Measurements from ENCODE around the gene DIP2A. TPM values are rescaled to one million over a fixed set of nuclear protein-coding genes. Genes with fewer than 3 reads are reported as not detected.

DIP2A gene
- total and polyA plus RNA-seq, 2 of the 13 experiments (the other 11 are each of a cell fraction or from before 2014, with no cell fraction given), result 18.5 to 37.6 TPM

DNA sequence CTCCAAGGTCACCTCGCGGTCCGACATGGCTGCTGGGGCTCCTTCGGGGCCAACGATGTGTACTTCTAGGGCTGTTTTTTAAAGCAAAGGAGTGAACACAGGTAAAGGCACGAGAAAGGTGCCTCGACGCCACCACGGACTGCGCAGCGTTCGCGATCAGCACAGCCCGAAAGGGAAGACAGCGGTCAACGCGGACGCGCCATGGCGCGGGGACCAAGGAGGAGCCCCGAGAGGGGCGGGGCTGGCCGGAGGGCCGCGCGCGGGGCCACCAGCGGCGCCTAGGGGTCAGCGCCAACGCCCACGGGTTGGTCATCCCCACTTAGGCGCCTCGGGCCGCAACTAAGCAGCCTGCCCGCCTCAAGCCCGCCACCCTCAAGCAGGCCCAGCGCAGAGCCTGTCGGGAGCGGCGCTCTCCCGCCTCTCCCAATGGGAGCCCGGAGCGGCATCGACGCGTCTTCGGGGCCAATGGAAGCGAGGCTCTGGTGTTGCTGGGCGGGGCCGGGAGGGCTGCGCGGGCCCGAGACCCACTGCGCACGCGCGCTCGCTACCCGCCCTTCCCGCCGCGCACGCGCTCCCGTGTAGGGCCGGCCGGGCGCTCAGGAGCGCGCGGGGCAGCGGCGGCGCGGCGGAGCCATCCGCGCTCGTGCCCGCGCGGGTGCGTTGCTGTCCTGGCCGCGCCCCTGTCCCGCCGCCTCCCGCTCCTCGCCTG, at the start of gene DIP2A (continued):
- TF ChIP-seq RBAK (CRISPR knock-in tag; IDR thresholded peaks at IDR 0.05) (no peak), SIX1 (CRISPR knock-in tag; IDR thresholded peaks at IDR 0.05; ENCODE audit: borderline replicate concordance) (0 out of 2 replicates have a peak, but pooled peaks have one; percentile 10), ZNF616 (CRISPR knock-in tag; IDR thresholded peaks at IDR 0.05; ENCODE audit: low read depth) (no peak), DNMT1 (CRISPR knock-in tag; IDR thresholded peaks at IDR 0.05) (no peak), POLR2A (IDR thresholded peaks at IDR 0.05; ENCODE audit: insufficient read depth in 1 of 2, low read depth in 2 of 2, low read length in 2 of 2) (peak; percentile 85), EZH2 (conservative IDR thresholded peaks at IDR 0.05; ENCODE audit: low read depth, low read length) (no peak), ERF (CRISPR knock-in tag; IDR thresholded peaks at IDR 0.05) (peak; percentile 78), ZSCAN21 (CRISPR knock-in tag; IDR thresholded peaks at IDR 0.05; ENCODE audit: borderline replicate concordance) (peak; percentile 54), KLF12 (CRISPR knock-in tag; IDR thresholded peaks at IDR 0.05; ENCODE audit: borderline replicate concordance) (peak; percentile 96), ZNF496 (CRISPR knock-in tag; IDR thresholded peaks at IDR 0.05; ENCODE audit: insufficient replicate concordance) (no peak), HDAC1 (CRISPR knock-in tag; IDR thresholded peaks at IDR 0.05) (peak; percentile 89), RARG (CRISPR knock-in tag; IDR thresholded peaks at IDR 0.05; ENCODE audit: low read depth) (no peak), ZNF883 (CRISPR knock-in tag; IDR thresholded peaks at IDR 0.05; ENCODE audit: not compliant biosample characterization) (peak; percentile 90), ZNF841 (CRISPR knock-in tag; IDR thresholded peaks at IDR 0.05; ENCODE audit: borderline replicate concordance) (no peak), ARNT2 (CRISPR knock-in tag; IDR thresholded peaks at IDR 0.05; ENCODE audit: low read depth) (peak; percentile 85), NR2F6 (IDR thresholded peaks at IDR 0.05) (peak; percentile 13; the same call in 1 of the 2 replicates), NR2F6 (CRISPR knock-in tag; IDR thresholded peaks at IDR 0.05) (0 out of 2 replicates have a peak, but pooled peaks have one; percentile 53), XRCC5 (optimal IDR thresholded peaks at IDR 0.05; ENCODE audit: low read length) (peak; percentile 80), ZNF598 (CRISPR knock-in tag; IDR thresholded peaks at IDR 0.05; ENCODE audit: borderline replicate concordance) (peak; percentile 78; the same call in 1 of the 2 replicates), PAX8 (CRISPR knock-in tag; IDR thresholded peaks at IDR 0.05; ENCODE audit: borderline replicate concordance) (0 out of 2 replicates have a peak, but pooled peaks have one; percentile 76)
- TF ChIP-seq, protein P1, sequence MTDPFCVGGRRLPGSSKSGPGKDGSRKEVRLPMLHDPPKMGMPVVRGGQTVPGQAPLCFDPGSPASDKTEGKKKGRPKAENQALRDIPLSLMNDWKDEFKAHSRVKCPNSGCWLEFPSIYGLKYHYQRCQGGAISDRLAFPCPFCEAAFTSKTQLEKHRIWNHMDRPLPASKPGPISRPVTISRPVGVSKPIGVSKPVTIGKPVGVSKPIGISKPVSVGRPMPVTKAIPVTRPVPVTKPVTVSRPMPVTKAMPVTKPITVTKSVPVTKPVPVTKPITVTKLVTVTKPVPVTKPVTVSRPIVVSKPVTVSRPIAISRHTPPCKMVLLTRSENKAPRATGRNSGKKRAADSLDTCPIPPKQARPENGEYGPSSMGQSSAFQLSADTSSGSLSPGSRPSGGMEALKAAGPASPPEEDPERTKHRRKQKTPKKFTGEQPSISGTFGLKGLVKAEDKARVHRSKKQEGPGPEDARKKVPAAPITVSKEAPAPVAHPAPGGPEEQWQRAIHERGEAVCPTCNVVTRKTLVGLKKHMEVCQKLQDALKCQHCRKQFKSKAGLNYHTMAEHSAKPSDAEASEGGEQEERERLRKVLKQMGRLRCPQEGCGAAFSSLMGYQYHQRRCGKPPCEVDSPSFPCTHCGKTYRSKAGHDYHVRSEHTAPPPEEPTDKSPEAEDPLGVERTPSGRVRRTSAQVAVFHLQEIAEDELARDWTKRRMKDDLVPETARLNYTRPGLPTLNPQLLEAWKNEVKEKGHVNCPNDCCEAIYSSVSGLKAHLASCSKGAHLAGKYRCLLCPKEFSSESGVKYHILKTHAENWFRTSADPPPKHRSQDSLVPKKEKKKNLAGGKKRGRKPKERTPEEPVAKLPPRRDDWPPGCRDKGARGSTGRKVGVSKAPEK (CRISPR knock-in tag; IDR thresholded peaks at IDR 0.05; ENCODE audit: borderline replicate concordance), result no peak
- TF ChIP-seq, protein P2, sequence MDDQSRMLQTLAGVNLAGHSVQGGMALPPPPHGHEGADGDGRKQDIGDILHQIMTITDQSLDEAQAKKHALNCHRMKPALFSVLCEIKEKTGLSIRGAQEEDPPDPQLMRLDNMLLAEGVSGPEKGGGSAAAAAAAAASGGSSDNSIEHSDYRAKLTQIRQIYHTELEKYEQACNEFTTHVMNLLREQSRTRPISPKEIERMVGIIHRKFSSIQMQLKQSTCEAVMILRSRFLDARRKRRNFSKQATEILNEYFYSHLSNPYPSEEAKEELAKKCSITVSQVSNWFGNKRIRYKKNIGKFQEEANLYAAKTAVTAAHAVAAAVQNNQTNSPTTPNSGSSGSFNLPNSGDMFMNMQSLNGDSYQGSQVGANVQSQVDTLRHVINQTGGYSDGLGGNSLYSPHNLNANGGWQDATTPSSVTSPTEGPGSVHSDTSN (CRISPR knock-in tag; IDR thresholded peaks at IDR 0.05; ENCODE audit: borderline replicate concordance), result 0 out of 2 replicates have a peak, but pooled peaks have one; percentile 21
- TF ChIP-seq, protein P3, sequence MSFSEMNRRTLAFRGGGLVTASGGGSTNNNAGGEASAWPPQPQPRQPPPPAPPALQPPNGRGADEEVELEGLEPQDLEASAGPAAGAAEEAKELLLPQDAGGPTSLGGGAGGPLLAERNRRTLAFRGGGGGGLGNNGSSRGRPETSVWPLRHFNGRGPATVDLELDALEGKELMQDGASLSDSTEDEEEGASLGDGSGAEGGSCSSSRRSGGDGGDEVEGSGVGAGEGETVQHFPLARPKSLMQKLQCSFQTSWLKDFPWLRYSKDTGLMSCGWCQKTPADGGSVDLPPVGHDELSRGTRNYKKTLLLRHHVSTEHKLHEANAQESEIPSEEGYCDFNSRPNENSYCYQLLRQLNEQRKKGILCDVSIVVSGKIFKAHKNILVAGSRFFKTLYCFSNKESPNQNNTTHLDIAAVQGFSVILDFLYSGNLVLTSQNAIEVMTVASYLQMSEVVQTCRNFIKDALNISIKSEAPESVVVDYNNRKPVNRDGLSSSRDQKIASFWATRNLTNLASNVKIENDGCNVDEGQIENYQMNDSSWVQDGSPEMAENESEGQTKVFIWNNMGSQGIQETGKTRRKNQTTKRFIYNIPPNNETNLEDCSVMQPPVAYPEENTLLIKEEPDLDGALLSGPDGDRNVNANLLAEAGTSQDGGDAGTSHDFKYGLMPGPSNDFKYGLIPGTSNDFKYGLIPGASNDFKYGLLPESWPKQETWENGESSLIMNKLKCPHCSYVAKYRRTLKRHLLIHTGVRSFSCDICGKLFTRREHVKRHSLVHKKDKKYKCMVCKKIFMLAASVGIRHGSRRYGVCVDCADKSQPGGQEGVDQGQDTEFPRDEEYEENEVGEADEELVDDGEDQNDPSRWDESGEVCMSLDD (CRISPR knock-in tag; IDR thresholded peaks at IDR 0.05; ENCODE audit: borderline replicate concordance), result peak; percentile 45

Data from HepG2 (cell line).